C4-2B (cell line): Measurements from ENCODE around the gene ZNF582.
A peak's percentile ranks its signal among the peaks of the same experiment; 100 is the strongest.

Experiments
- H3K27ac ChIP-seq: fragments of 450-650 bp; 2 replicates; pipeline ENCODE4 v1.5.1; 2017
- ZFX ChIP-seq: fragments of 450-650 bp; IDR thresholded peaks from 2 replicates; pipeline ENCODE4 v1.6.1; 2017
- TF ChIP-seq, protein P1 (sequence below): fragments of 450-650 bp; conservative IDR thresholded peaks from 2 replicates; pipeline ENCODE4 v1.5.1; 2017; ENCODE audit warnings: mild to moderate bottlenecking

ZNF582 gene

DNA sequence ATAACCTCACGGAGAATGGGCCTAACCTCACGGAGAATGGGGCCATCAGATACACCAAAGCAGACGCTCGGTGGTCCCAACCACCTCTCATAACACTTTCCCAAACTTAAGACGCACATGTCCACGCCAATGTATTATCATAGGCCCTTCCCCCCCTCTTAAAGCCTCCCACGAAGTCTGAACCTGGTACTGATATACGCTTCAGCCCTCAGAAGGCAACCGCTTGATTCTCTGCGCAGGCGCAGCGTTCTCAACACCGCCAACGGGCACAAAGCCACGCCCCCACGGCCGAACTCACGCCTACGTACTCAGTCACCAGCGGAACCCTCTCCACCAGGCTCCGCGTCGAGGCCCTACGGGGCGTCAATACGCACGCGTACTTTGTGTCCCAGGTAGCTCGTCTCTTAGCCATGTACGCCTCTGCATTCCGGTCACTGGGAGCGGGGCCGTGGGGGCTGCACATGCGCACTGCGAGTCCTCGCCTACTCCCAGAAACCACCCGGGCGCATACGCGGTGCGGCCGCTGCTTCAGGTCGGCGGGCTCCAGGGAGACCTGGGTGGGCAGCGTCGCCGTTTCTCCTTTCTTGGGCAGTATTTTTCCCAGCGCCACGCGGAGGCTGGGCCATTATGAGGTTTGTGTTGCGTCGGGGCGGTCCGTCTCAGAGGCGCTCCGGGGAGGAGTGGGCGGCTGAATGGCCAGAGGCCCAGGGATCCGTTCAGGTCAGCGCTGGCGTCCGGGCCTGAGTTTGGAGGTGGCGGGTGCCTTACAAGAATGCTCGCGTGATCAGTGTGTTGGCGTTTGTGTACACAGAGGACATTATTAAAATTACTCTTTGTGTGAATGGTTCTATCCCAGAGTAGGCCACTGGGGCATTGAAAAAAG, 25.3 kb downstream of the ZNF582 start:
- H3K27ac ChIP-seq: peak overlapping the region; percentile 76
- TF ChIP-seq, protein P1, sequence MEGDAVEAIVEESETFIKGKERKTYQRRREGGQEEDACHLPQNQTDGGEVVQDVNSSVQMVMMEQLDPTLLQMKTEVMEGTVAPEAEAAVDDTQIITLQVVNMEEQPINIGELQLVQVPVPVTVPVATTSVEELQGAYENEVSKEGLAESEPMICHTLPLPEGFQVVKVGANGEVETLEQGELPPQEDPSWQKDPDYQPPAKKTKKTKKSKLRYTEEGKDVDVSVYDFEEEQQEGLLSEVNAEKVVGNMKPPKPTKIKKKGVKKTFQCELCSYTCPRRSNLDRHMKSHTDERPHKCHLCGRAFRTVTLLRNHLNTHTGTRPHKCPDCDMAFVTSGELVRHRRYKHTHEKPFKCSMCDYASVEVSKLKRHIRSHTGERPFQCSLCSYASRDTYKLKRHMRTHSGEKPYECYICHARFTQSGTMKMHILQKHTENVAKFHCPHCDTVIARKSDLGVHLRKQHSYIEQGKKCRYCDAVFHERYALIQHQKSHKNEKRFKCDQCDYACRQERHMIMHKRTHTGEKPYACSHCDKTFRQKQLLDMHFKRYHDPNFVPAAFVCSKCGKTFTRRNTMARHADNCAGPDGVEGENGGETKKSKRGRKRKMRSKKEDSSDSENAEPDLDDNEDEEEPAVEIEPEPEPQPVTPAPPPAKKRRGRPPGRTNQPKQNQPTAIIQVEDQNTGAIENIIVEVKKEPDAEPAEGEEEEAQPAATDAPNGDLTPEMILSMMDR: no peak; the same call in 1 of the 2 replicates
- peak; percentile 89 for TF ChIP-seq ZFX

DNA sequence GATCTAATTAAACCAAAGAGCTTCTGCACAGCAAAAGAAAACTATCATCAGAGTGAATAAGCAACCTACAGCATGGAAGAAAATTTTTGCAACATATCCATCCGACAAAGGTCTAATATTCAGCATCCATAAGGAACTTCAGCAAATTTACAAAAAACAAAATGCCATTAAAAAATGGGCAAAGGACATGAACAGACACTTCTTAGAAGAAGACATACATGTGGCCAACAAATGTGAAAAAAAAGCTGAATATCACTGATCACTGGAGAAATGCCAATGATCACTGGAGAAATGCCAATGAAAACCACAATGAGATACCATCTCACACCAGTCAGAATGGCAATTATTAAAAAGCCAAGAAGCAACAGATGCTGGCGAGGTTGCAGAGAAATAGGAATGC, 32.5 kb downstream of the ZNF582 start:
- no peak overlapping the region for H3K27ac ChIP-seq
- no peak for TF ChIP-seq ZFX
- TF ChIP-seq, protein P1: no peak

DNA sequence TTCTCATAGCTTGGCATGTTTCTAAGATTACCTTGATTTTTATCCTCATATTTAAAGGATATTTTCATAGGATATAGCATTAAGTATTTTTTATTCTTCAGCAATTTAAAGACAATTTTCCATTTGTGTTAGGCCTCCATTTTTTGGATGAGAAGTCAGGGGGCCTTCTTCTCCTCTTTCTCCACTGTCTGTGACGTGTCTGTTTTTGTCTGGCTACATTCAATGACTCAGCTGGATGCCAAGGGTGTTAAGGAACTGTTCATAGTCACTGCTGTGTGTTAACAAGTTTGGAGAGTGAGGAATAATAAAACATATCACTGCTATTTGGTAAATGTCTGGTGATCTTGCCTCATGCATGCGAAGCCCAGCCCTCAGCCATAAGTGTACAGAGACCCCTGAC, 36.4 kb downstream of the ZNF582 start:
- TF ChIP-seq, protein P1: no peak
- TF ChIP-seq ZFX: no peak
- H3K27ac ChIP-seq: no peak overlapping the region

DNA sequence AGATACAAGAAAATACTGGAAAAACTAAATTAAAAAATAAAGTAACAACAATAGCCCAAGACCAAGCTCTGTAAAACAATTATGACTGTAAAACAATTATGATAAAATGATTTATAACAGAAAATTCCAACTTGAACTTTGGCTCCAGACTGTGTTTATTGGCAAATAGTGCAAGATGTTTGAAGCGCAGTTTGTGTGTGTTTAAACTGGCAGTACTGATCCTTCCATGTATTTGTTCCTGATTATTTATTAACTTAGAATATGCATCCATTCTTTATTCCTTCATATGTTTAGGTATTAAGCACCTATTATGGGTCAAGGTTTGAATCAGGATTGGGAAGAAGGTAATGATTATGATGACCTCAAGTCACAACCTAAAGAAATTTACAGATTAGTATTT, 37.8 kb downstream of the ZNF582 start:
- no peak overlapping the region for H3K27ac ChIP-seq
- TF ChIP-seq, protein P1: no peak
- TF ChIP-seq ZFX: no peak

DNA sequence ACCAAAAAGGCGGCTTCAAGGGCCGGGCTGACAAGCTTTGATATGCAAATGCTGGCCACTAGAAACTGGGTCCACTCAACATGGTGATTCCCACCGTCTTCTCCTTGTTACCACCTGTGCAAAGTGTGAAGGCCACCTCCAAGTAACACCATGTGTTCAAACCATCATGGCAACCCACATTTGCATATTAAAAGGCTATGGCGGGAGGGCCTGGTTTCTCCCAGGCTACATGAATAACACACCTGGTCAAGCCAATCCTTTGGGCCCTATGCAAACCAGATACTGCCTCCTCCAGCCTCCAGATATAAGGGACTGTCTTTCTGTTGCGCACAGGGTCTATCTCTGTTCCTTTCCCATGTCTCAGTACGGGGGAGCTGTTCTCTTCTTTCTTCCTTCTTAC, 42.1 kb downstream of the ZNF582 start:
- no peak overlapping the region for H3K27ac ChIP-seq
- TF ChIP-seq, protein P1: no peak
- no peak for TF ChIP-seq ZFX

DNA sequence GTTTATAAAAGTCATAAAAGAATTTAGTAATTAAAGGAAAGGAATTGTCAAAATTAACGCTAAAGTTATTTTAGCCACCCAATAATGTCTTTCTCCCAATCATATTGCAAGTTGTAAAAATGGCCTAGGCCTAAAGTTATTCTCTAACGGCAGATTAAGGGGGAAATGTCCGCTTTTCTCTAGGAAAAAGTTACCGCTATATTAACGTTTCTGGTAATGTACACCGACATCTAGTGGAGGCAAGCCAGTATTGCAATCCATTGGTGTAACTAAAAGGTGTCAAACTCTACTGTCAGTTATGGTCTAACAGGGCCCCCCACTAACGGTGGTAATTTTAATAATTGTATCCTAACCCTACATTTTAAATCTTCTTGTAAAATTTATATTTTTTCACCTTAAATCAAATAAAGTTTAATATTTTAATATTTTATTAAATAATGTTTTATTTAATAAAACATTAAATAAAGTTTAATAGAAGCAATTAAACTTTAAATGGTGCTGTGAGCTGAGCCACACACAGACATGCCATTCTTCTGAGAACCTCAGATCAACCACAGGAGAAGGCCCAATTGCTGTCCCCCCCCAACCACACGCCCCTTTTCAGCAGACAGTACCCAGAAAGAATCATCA, 42.8 kb downstream of the ZNF582 start:
- no peak overlapping the region for H3K27ac ChIP-seq
- TF ChIP-seq, protein P1: peak; percentile 89
- TF ChIP-seq ZFX: no peak

DNA sequence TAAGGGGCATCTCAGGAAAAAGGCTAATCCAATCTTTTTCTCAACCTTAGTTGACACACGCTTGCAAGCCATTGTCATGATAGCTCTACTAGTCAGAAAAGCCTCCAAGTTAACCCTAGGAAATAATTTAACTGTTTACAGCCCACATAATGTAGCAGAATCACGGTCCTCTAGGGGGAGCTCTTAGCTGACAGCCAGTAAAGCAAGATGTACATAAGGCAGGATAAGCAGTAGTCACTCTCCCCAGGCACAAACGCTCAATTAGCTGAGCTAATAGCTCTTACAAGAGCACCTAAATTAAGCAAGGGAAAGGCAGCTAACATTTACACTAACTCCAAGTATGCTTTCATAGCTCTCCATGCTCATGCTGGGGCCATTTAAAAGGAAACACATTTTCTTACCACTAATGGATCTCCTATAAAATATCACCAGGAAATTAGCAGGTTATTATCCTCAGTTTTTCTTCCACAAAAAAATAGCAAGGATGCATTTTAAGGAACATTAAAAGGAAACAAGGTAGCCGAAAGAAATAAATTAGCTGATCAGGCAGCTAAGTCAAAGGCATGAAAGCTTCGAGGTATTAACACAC, 45.0 kb downstream of the ZNF582 start:
- TF ChIP-seq, protein P1: peak; percentile 68
- no peak for TF ChIP-seq ZFX
- H3K27ac ChIP-seq: no peak overlapping the region
